Measurements from ENCODE around the gene PTPN6. TPM values are rescaled to one million over a fixed set of nuclear protein-coding genes. Genes with fewer than 3 reads are reported as not detected.

PTPN6 gene
- total RNA-seq, 1 experiment from 2014 or later, result 47.7 TPM

DNA sequence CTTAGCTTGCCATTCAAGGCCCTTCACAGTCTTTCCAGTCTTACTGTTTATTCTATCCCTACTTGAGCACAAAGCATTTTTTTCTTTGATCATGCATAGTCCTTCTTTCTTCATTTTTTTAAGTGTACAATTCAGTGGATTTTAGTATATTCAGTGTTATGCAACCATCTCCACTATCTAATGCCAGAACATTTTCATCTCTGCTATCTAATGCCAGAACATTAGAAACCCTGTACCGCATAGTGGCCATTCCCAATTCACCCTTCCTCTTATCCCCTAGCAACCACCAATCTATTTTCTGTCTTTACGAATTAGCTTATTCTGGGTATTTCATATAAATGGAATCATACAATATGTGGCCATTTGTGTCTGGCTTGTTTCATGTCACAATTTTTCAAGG, 53.7 kb downstream of the PTPN6 start:
- H3K36me3 ChIP-seq (ENCODE audit: control insufficient read depth in 1 of 2, insufficient read depth in 2 of 2, low read length in 2 of 2), result 0 out of 4 replicates have a peak, but pooled peaks cover 0 to 2% of the 10 kb centered on the region in 2 experiments
- no peak for DNase-seq (ENCODE audit: low read depth, low spot score)
- BruUV-seq (replicated peaks), result no TSS peak
- no peaks in the 10 kb centered on the region for H3K9me2 ChIP-seq (ENCODE audit: insufficient read depth)
- H3K9ac ChIP-seq (ENCODE audit: low read length), result no peak overlapping the region
- POLR2A ChIA-PET, result interaction anchor here (1.3 kb wide), 1 partner anchor 59 kb away, joined by 5 read pairs; no protein-coding TSS in a partner anchor
- H3K27me3 ChIP-seq (ENCODE audit: insufficient read depth, low read length), result no peaks in the 10 kb centered on the region
- no peak overlapping the region for H3K4me3 ChIP-seq (replicated peaks in 1 of 2; ENCODE audit: low read depth in 1 of 2, low read length in 2 of 2)
- TF ChIP-seq EZH2phosphoT487 (IDR thresholded peaks at IDR 0.05; ENCODE audit: borderline replicate concordance) (no peak), POLR2A (IDR thresholded peaks at IDR 0.05; ENCODE audit: borderline replicate concordance, extremely low read depth, insufficient read depth, insufficient read length) (no peak), FOSL1 (IDR thresholded peaks at IDR 0.05; ENCODE audit: low read depth) (no peak), JUND (IDR thresholded peaks at IDR 0.05) (no peak)
- TF ChIP-seq, protein P1, sequence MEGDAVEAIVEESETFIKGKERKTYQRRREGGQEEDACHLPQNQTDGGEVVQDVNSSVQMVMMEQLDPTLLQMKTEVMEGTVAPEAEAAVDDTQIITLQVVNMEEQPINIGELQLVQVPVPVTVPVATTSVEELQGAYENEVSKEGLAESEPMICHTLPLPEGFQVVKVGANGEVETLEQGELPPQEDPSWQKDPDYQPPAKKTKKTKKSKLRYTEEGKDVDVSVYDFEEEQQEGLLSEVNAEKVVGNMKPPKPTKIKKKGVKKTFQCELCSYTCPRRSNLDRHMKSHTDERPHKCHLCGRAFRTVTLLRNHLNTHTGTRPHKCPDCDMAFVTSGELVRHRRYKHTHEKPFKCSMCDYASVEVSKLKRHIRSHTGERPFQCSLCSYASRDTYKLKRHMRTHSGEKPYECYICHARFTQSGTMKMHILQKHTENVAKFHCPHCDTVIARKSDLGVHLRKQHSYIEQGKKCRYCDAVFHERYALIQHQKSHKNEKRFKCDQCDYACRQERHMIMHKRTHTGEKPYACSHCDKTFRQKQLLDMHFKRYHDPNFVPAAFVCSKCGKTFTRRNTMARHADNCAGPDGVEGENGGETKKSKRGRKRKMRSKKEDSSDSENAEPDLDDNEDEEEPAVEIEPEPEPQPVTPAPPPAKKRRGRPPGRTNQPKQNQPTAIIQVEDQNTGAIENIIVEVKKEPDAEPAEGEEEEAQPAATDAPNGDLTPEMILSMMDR (IDR thresholded peaks at IDR 0.05 in 2 of 3, conservative IDR thresholded peaks at IDR 0.05 in 1 of 3; ENCODE audit: borderline replicate concordance in 1 of 3, insufficient read depth in 1 of 3, low read depth in 2 of 3, low read length in 2 of 3), result no peak
- no peak overlapping the region for H3K4me2 ChIP-seq (ENCODE audit: low read length)
- intact Hi-C loops (cut with micrococcal nuclease), result no loop called here
- peaks cover 7% of the 10 kb centered on the region; the same call in 1 of the 2 replicates for H3K79me2 ChIP-seq (ENCODE audit: insufficient read depth, low read length)
- RAD21 ChIA-PET (ENCODE audit: low non-redundant PET in 1 of 2, low total read pairs in 2 of 2, uncharacterized antibody in 2 of 2, unreplicated experiment in 2 of 2), result no interaction called here
- no peaks in the 10 kb centered on the region for H3K4me1 ChIP-seq (ENCODE audit: control insufficient read depth in 1 of 2, insufficient read depth in 2 of 2, low read length in 2 of 2)
- no peak overlapping the region for H3K27ac ChIP-seq (ENCODE audit: low read depth, low read length)
- ATAC-seq, result no peak
- CTCF ChIA-PET, result interaction anchor here (0.8 to 1.3 kb wide), 2 partner anchors 13 to 108 kb away, joined by 3 read pairs; partner anchors contain the start of gene LPCAT3
- no peaks in the 10 kb centered on the region for H3K9me3 ChIP-seq (ENCODE audit: control insufficient read depth in 1 of 2, insufficient read depth in 1 of 2, low read depth in 1 of 2, low read length in 2 of 2)
- H4K20me1 ChIP-seq (ENCODE audit: insufficient read depth), result no peaks in the 10 kb centered on the region
- H2AFZ ChIP-seq (ENCODE audit: low read depth, low read length, poor library complexity, severe bottlenecking), result no peak overlapping the region

DNA sequence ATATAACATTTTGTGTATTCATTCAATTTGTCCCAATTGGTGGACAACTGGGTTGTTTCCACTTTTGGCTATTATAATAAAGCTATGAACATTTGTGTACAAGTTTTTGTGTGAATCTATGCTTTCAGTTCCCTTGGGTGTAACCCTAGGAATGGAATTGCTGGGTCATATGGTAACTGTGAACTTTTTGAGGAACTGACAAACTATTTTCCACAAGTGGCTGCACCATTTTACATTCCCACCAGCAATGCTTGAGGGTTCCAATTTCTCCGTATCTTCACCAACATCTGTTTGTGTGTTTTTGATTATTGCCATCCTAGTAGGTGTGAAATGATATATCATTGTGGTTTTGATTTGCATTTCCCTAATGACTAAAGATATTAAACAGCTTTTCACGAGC, 54.2 kb downstream of the PTPN6 start:
- CTCF ChIA-PET, result interaction anchor here (0.8 kb wide), 1 partner anchor 108 kb away, joined by 3 read pairs; no protein-coding TSS in a partner anchor
- Histone ChIP-seq H3K27ac (ENCODE audit: low read depth, low read length) (no peak overlapping the region), H3K9ac (ENCODE audit: low read length) (no peak overlapping the region), H3K4me3 (replicated peaks in 1 of 2; ENCODE audit: low read depth in 1 of 2, low read length in 2 of 2) (no peak overlapping the region), H3K4me1 (ENCODE audit: control insufficient read depth in 1 of 2, insufficient read depth in 2 of 2, low read length in 2 of 2) (no peaks in the 10 kb centered on the region), H2AFZ (ENCODE audit: low read depth, low read length, poor library complexity, severe bottlenecking) (no peak overlapping the region), H3K4me2 (ENCODE audit: low read length) (no peak overlapping the region), H3K9me2 (ENCODE audit: insufficient read depth) (no peaks in the 10 kb centered on the region), H3K36me3 (ENCODE audit: control insufficient read depth in 1 of 2, insufficient read depth in 2 of 2, low read length in 2 of 2) (0 out of 4 replicates have a peak, but pooled peaks cover 0 to 2% of the 10 kb centered on the region in 2 experiments), H3K27me3 (ENCODE audit: insufficient read depth, low read length) (no peaks in the 10 kb centered on the region), H3K9me3 (ENCODE audit: control insufficient read depth in 1 of 2, insufficient read depth in 1 of 2, low read depth in 1 of 2, low read length in 2 of 2) (no peaks in the 10 kb centered on the region), H3K79me2 (ENCODE audit: insufficient read depth, low read length) (peaks cover 12% of the 10 kb centered on the region; the same call in 1 of the 2 replicates), H4K20me1 (ENCODE audit: insufficient read depth) (no peaks in the 10 kb centered on the region)
- RAD21 ChIA-PET (ENCODE audit: low non-redundant PET in 1 of 2, low total read pairs in 2 of 2, uncharacterized antibody in 2 of 2, unreplicated experiment in 2 of 2), result no interaction called here
- intact Hi-C loops (cut with micrococcal nuclease), result no loop called here
- TF ChIP-seq, protein P2, sequence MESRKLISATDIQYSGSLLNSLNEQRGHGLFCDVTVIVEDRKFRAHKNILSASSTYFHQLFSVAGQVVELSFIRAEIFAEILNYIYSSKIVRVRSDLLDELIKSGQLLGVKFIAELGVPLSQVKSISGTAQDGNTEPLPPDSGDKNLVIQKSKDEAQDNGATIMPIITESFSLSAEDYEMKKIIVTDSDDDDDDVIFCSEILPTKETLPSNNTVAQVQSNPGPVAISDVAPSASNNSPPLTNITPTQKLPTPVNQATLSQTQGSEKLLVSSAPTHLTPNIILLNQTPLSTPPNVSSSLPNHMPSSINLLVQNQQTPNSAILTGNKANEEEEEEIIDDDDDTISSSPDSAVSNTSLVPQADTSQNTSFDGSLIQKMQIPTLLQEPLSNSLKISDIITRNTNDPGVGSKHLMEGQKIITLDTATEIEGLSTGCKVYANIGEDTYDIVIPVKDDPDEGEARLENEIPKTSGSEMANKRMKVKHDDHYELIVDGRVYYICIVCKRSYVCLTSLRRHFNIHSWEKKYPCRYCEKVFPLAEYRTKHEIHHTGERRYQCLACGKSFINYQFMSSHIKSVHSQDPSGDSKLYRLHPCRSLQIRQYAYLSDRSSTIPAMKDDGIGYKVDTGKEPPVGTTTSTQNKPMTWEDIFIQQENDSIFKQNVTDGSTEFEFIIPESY (IDR thresholded peaks at IDR 0.05; ENCODE audit: extremely low read depth, insufficient replicate concordance, low read length), result no peak
- TF ChIP-seq EZH2phosphoT487 (IDR thresholded peaks at IDR 0.05; ENCODE audit: borderline replicate concordance), result no peak
- TF ChIP-seq POLR2A (IDR thresholded peaks at IDR 0.05; ENCODE audit: borderline replicate concordance, extremely low read depth, insufficient read depth, insufficient read length), result no peak
- no peak for TF ChIP-seq SRF (IDR thresholded peaks at IDR 0.05; ENCODE audit: low read depth)
- ATAC-seq (no peak), DNase-seq (ENCODE audit: low read depth, low spot score) (no peak)
- BruUV-seq (replicated peaks), result no TSS peak
- POLR2A ChIA-PET, result interaction anchor here (1.3 kb wide), 1 partner anchor 59 kb away, joined by 5 read pairs; no protein-coding TSS in a partner anchor

Measured in HCT116 (cell line).